ENCODE results near the gene MCFD2.

GRCh38 chr2:46963210-46963609 is 47.6 kb upstream of the MCFD2 start:
- TF ChIP-seq, protein P1, sequence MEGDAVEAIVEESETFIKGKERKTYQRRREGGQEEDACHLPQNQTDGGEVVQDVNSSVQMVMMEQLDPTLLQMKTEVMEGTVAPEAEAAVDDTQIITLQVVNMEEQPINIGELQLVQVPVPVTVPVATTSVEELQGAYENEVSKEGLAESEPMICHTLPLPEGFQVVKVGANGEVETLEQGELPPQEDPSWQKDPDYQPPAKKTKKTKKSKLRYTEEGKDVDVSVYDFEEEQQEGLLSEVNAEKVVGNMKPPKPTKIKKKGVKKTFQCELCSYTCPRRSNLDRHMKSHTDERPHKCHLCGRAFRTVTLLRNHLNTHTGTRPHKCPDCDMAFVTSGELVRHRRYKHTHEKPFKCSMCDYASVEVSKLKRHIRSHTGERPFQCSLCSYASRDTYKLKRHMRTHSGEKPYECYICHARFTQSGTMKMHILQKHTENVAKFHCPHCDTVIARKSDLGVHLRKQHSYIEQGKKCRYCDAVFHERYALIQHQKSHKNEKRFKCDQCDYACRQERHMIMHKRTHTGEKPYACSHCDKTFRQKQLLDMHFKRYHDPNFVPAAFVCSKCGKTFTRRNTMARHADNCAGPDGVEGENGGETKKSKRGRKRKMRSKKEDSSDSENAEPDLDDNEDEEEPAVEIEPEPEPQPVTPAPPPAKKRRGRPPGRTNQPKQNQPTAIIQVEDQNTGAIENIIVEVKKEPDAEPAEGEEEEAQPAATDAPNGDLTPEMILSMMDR (IDR thresholded peaks at IDR 0.05; ENCODE audit: insufficient read depth, low read length, poor library complexity, severe bottlenecking), result no peak
- no peak for TF ChIP-seq EZH2phosphoT487 (conservative IDR thresholded peaks at IDR 0.05; ENCODE audit: low read length)
